HUES48 (cell line): ENCODE measurements around the gene ERG28.
A peak's percentile ranks its signal among the peaks of the same experiment; 100 is the strongest.

Experiments used
- H3K27ac ChIP-seq: one replicate; pipeline ENCODE4 v1.7.0; 2013; ENCODE audit warnings: low read depth, low read length, inconsistent platforms
- H3K27me3 ChIP-seq: 2 replicates; pipeline ENCODE4 v1.6.1; 2013; ENCODE audit warnings: mild to moderate bottlenecking, low read length; ENCODE audit not compliant: control insufficient read depth, insufficient read depth
- H3K36me3 ChIP-seq: 2 replicates; pipeline ENCODE4 v1.6.1; 2013; ENCODE audit warnings: low read length; ENCODE audit not compliant: control insufficient read depth, insufficient read depth
- H3K4me1 ChIP-seq: 2 replicates; pipeline ENCODE4 v1.6.1; 2013; ENCODE audit warnings: mild to moderate bottlenecking, low read length; ENCODE audit not compliant: control insufficient read depth, insufficient read depth
- H3K4me3 ChIP-seq: 2 replicates; pipeline ENCODE4 v1.5.1; 2013; ENCODE audit warnings: mild to moderate bottlenecking, low read depth, low read length
- H3K9ac ChIP-seq: 2 replicates; pipeline ENCODE4 v1.6.1; 2013; ENCODE audit warnings: mild to moderate bottlenecking, low read depth, low read length, moderate library complexity
- H3K9me3 ChIP-seq: 2 replicates; pipeline ENCODE4 v1.6.1; 2013; ENCODE audit warnings: low read length; ENCODE audit not compliant: control insufficient read depth, insufficient read depth

Gene ERG28

GRCh38 chr14:75660630-75661498 lies at the start of gene ERG28, which contains the start of gene TTLL5:
TSS of gene ERG28 (minus strand) at chr14:75660876. CDS start at chr14:75657502, 3,374 bp downstream.
TSS of gene TTLL5 (plus strand) at chr14:75661246. CDS start at chr14:75663150, 1,904 bp downstream.
- Histone ChIP-seq H3K9ac (peak within 1 kb of the TSS; percentile 73), H3K27ac (peak within 1 kb of the TSS; percentile 97), H3K36me3 (peaks cover 49% of the 10 kb centered on the region)

GRCh38 chr14:75709207-75709812 lies 48.6 kb upstream of the ERG28 start:
- peaks cover 40% of the 10 kb centered on the region for H3K36me3 ChIP-seq

More at GRCh38 chr14:75660630-75661498, at the start of gene ERG28, which contains the start of gene TTLL5:
- Histone ChIP-seq H3K9me3 (no peaks in the 10 kb centered on the region), H3K27me3 (no peaks in the 10 kb centered on the region), H3K4me3 (peak within 1 kb of the TSS; percentile 96), H3K4me1 (no peaks in the 10 kb centered on the region; the same call in 1 of the 2 replicates)

GRCh38 chr14:75705014-75705413 lies 44.3 kb upstream of the ERG28 start:
- no peaks in the 10 kb centered on the region for H3K9me3 ChIP-seq
- no peaks in the 10 kb centered on the region for H3K27me3 ChIP-seq
- H3K27ac ChIP-seq, result no peak overlapping the region
- H3K36me3 ChIP-seq, result peaks cover 66% of the 10 kb centered on the region
- no peaks in the 10 kb centered on the region for H3K4me1 ChIP-seq
- H3K9ac ChIP-seq, result no peak overlapping the region
- no peak overlapping the region for H3K4me3 ChIP-seq

More at GRCh38 chr14:75709207-75709812, 48.6 kb upstream of the ERG28 start:
- Histone ChIP-seq H3K4me3 (no peak overlapping the region), H3K27ac (no peak overlapping the region), H3K4me1 (peaks cover 21% of the 10 kb centered on the region), H3K27me3 (no peaks in the 10 kb centered on the region), H3K9me3 (no peaks in the 10 kb centered on the region), H3K9ac (no peak overlapping the region)

DNA sequence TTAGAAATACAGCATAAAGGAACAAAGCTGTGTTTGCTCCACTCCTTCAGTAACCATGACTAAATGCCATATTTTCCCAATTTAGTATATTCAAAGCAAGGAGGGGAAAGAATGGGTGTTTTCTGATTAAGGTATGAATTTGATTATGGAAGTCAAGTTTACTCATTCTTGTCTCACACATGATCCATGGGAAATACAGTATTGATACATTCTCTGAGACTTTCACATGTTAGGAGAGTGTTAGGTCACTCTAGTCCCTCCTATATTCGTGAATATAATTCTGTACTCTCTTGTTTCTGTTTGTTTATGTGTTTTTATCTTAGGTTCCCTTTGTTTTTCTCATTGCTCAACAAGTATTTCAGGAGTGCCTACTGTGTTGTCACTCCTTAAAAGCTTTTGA lies 42.8 kb upstream of the ERG28 start:
- Histone ChIP-seq H3K4me1 (no peaks in the 10 kb centered on the region), H3K36me3 (peaks cover 81% of the 10 kb centered on the region), H3K27me3 (no peaks in the 10 kb centered on the region), H3K9me3 (no peaks in the 10 kb centered on the region), H3K4me3 (no peak overlapping the region), H3K27ac (no peak overlapping the region), H3K9ac (no peak overlapping the region)

- H3K9ac ChIP-seq, result no peak overlapping the region
- H3K27ac ChIP-seq, result peak overlapping the region; percentile 43
- no peaks in the 10 kb centered on the region for H3K9me3 ChIP-seq
- H3K4me1 ChIP-seq, result no peaks in the 10 kb centered on the region
- H3K36me3 ChIP-seq, result peaks cover 81% of the 10 kb centered on the region
- H3K27me3 ChIP-seq, result no peaks in the 10 kb centered on the region
- no peak overlapping the region for H3K4me3 ChIP-seq
Observed at GRCh38 chr14:75702616-75703261, 42.1 kb upstream of the ERG28 start.

GRCh38 chr14:75702122-75702521 lies 41.4 kb upstream of the ERG28 start:
- no peaks in the 10 kb centered on the region for H3K9me3 ChIP-seq
- H3K9ac ChIP-seq, result no peak overlapping the region
- peaks cover 75% of the 10 kb centered on the region for H3K36me3 ChIP-seq
- peak overlapping the region; percentile 11 for H3K27ac ChIP-seq
- no peaks in the 10 kb centered on the region for H3K27me3 ChIP-seq
- H3K4me3 ChIP-seq, result no peak overlapping the region
- H3K4me1 ChIP-seq, result no peaks in the 10 kb centered on the region

- H3K36me3 ChIP-seq, result peaks cover 74% of the 10 kb centered on the region
- no peak overlapping the region for H3K27ac ChIP-seq
- H3K4me3 ChIP-seq, result no peak overlapping the region
- no peaks in the 10 kb centered on the region for H3K27me3 ChIP-seq
- no peaks in the 10 kb centered on the region for H3K4me1 ChIP-seq
- H3K9me3 ChIP-seq, result no peaks in the 10 kb centered on the region
- H3K9ac ChIP-seq, result no peak overlapping the region
Observed at GRCh38 chr14:75700295-75700694, 39.6 kb upstream of the ERG28 start.

- H3K4me1 ChIP-seq, result no peaks in the 10 kb centered on the region
- H3K27me3 ChIP-seq, result no peaks in the 10 kb centered on the region
- peaks cover 70% of the 10 kb centered on the region for H3K36me3 ChIP-seq
- no peak overlapping the region for H3K27ac ChIP-seq
- H3K4me3 ChIP-seq, result no peak overlapping the region
- H3K9me3 ChIP-seq, result no peaks in the 10 kb centered on the region; the same call in 1 of the 2 replicates
- H3K9ac ChIP-seq, result no peak overlapping the region
Observed at GRCh38 chr14:75699331-75699730, 38.7 kb upstream of the ERG28 start.

DNA sequence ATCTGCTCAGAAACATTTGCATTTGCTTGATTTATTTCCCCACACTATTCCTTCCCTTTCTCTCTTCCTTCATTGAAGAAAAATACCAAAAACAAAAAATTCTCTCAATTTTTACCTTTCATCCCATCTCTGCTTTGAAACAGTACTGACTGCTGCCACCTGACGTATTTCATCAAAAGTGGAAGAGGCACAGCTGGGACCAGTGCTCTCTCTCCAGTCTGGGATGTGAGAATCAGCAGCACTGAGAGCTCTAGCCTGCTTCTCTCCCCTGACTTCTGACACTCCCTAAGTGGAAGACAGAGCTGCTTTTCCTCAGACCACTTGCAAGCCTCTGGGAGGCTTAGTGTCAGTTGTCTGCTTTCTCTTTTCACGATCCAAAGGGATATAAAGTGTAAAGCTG lies 37.2 kb upstream of the ERG28 start:
- no peaks in the 10 kb centered on the region for H3K4me1 ChIP-seq
- H3K9me3 ChIP-seq, result no peaks in the 10 kb centered on the region; the same call in 1 of the 2 replicates
- H3K9ac ChIP-seq, result no peak overlapping the region
- H3K4me3 ChIP-seq, result no peak overlapping the region
- H3K27me3 ChIP-seq, result no peaks in the 10 kb centered on the region
- H3K27ac ChIP-seq, result no peak overlapping the region
- H3K36me3 ChIP-seq, result peaks cover 73% of the 10 kb centered on the region

GRCh38 chr14:75697386-75697785 lies 36.7 kb upstream of the ERG28 start:
- H3K27ac ChIP-seq, result no peak overlapping the region
- no peaks in the 10 kb centered on the region; the same call in 1 of the 2 replicates for H3K9me3 ChIP-seq
- no peak overlapping the region for H3K4me3 ChIP-seq
- peaks cover 73% of the 10 kb centered on the region for H3K36me3 ChIP-seq
- H3K4me1 ChIP-seq, result no peaks in the 10 kb centered on the region
- H3K27me3 ChIP-seq, result no peaks in the 10 kb centered on the region
- no peak overlapping the region for H3K9ac ChIP-seq
